AG10803 (cell line): ENCODE results near the gene NXPH1.
"Not testable (repeated sequence)": the region's sequence is repeated elsewhere in the genome, so short reads cannot be mapped to it uniquely, and the experiment has no call there.

Source experiments
- DNase-seq: peaks from one replicate; pipeline ENCODE4 v3.0.0; 2010; ENCODE audit warnings: low read depth
- H3K4me3 ChIP-seq: 2 replicates; pipeline ENCODE4 v1.5.1; 2011; ENCODE audit warnings: mild to moderate bottlenecking, low read length, control low read depth
- CTCF ChIP-seq: conservative IDR thresholded peaks from 2 replicates; pipeline ENCODE4 v1.5.1; 2011; ENCODE audit warnings: mild to moderate bottlenecking, low read length, control low read depth, inconsistent platforms

NXPH1 gene

GRCh38 chr7:8710124-8710523 lies 276.7 kb downstream of the NXPH1 start:
- TF ChIP-seq CTCF: no peak
- no peak overlapping the region for H3K4me3 ChIP-seq
- no peak for DNase-seq

GRCh38 chr7:8714791-8715190 lies 281.4 kb downstream of the NXPH1 start:
- no peak for DNase-seq
- no peak for TF ChIP-seq CTCF
- no peak overlapping the region for H3K4me3 ChIP-seq

GRCh38 chr7:8719102-8719501 lies 285.7 kb downstream of the NXPH1 start:
- no peak overlapping the region for H3K4me3 ChIP-seq
- DNase-seq: no peak
- no peak for TF ChIP-seq CTCF

GRCh38 chr7:8724080-8724718 lies 290.8 kb downstream of the NXPH1 start:
- no peak for TF ChIP-seq CTCF
- no peak overlapping the region for H3K4me3 ChIP-seq
- DNase-seq: no peak

- not testable (repeated sequence) for H3K4me3 ChIP-seq, DNase-seq
These were observed 298.3 kb downstream of the NXPH1 start for GRCh38 chr7:8731756-8732155.

GRCh38 chr7:8739837-8740236 lies 306.4 kb downstream of the NXPH1 start:
- H3K4me3 ChIP-seq: no peak overlapping the region
- no peak for DNase-seq
- no peak for TF ChIP-seq CTCF

GRCh38 chr7:8742837-8743236 lies 309.4 kb downstream of the NXPH1 start:
- DNase-seq: no peak
- TF ChIP-seq CTCF: no peak
- no peak overlapping the region for H3K4me3 ChIP-seq

- no peak for DNase-seq
- no peak for TF ChIP-seq CTCF
- no peak overlapping the region for H3K4me3 ChIP-seq
These were observed 313.9 kb downstream of the NXPH1 start for GRCh38 chr7:8747338-8747737.
